ENCODE data around the gene NADK.

- TF ChIP-seq EZH2 (IDR thresholded peaks at IDR 0.05; ENCODE audit: borderline replicate concordance, low read depth, low read length, severe bottlenecking), result no peak
- no peak for TF ChIP-seq CTCF (IDR thresholded peaks at IDR 0.05; ENCODE audit: borderline replicate concordance, extremely low read depth, low read length, poor library complexity, severe bottlenecking)
Measured at GRCh38 chr1:1799716-1800115, 21.4 kb upstream of the NADK start.

Data from DND-41 (cell line).